ENCODE data around the gene MTRF1L. TPM values are rescaled to one million over a fixed set of nuclear protein-coding genes. Genes with fewer than 3 reads are reported as not detected.

Gene MTRF1L
- total and polyA plus RNA-seq, 2 of the 8 experiments (the other 6 are each of a cell fraction or from before 2014, with no cell fraction given), result 4.5 to 26.5 TPM

DNA sequence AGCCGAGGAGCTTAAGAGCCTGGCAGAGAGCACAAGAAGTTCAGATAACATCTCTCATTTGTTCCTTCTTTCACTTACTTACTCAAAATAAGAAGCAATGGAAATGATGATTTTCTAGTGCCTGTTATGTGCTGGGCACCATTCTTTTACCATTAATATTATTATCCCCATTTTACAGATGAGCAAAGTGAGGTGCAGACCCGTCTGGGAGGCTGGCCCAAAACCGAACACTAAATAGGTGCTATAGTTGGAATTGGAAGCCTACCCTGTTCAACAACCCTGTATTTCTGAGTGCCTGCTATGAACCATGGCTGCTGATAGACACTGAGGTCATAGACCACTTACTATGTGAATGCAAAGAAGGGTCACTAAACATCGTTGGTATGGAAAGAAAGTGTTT is 25.0 kb upstream of the MTRF1L start:
- DNase-seq (ENCODE audit: low read depth in 1 of 2, low spot score in 2 of 2), result no peak
- no peaks in the 10 kb centered on the region for H4K20me1 ChIP-seq (replicated peaks in 1 of 2; ENCODE audit: control insufficient read depth in 1 of 2, insufficient read depth in 2 of 2, low read length in 2 of 2)
- H3K23ac ChIP-seq (ENCODE audit: insufficient read length), result no peak overlapping the region
- no peaks in the 10 kb centered on the region for H3K27me3 ChIP-seq (replicated peaks in 1 of 4; ENCODE audit: control insufficient read depth in 3 of 4, extremely low read depth in 1 of 4, insufficient read depth in 3 of 4, low read length in 3 of 4)
- no peak overlapping the region for H3K9ac ChIP-seq (replicated peaks in 1 of 4; ENCODE audit: extremely low read depth in 1 of 4, low read depth in 3 of 4, low read length in 3 of 4)
- no peak overlapping the region for H2BK15ac ChIP-seq (ENCODE audit: low read length)
- no peaks in the 10 kb centered on the region for H3K23me2 ChIP-seq (ENCODE audit: low read depth, low read length)
- 90% methylated on average over 4 of the region's 4 CpGs; no CpG with 5 or more reads in 1 of the 2 experiments for WGBS, 2 experiments (ENCODE audit: extremely low coverage in 1 of 2, insufficient coverage in 1 of 2, insufficient read length in 1 of 2, insufficient replicate concordance in 2 of 2, low coverage in 1 of 2, low lambda C conversion rate in 2 of 2, missing lambda C conversion rate in 1 of 2)
- no peak overlapping the region for H2BK12ac ChIP-seq (ENCODE audit: low read depth, low read length)
- H3K56ac ChIP-seq (replicated peaks; ENCODE audit: insufficient read length, low read depth, low read length), result no peak overlapping the region
- no peak for FAIRE-seq
- H2BK120ac ChIP-seq (replicated peaks; ENCODE audit: low read depth, low read length), result no peak overlapping the region
- no peaks in the 10 kb centered on the region for H3K79me1 ChIP-seq (ENCODE audit: low read depth, low read length)
- H3K18ac ChIP-seq (ENCODE audit: extremely low read depth, low read length), result no peak overlapping the region
- no peak overlapping the region for H3K4ac ChIP-seq (replicated peaks; ENCODE audit: insufficient read length, low read depth, low read length)
- TF ChIP-seq PHF8 (conservative IDR thresholded peaks at IDR 0.05; ENCODE audit: low read depth, low read length) (no peak), ZNF274 (IDR thresholded peaks at IDR 0.05; ENCODE audit: borderline replicate concordance, extremely low read depth, low read length) (no peak), POLR2A (IDR thresholded peaks at IDR 0.05; ENCODE audit: control extremely low read depth in 1 of 2, low read depth in 2 of 2, low read length in 2 of 2) (no peak), ASH2L (IDR thresholded peaks at IDR 0.05; ENCODE audit: low read length) (no peak), TCF12 (IDR thresholded peaks at IDR 0.05; ENCODE audit: low read depth, low read length) (no peak)
- H4K5ac ChIP-seq (ENCODE audit: insufficient read length, low read depth, low read length), result no peak overlapping the region
- H3K14ac ChIP-seq (ENCODE audit: insufficient read length), result no peak overlapping the region
- H4K8ac ChIP-seq (ENCODE audit: extremely low read depth, insufficient read depth, low read length), result no peak overlapping the region
- H3K4me3 ChIP-seq (ENCODE audit: extremely low read depth in 1 of 4, insufficient read depth in 2 of 4, low read depth in 3 of 4, low read length in 4 of 4), result no peak overlapping the region
- H2AFZ ChIP-seq (ENCODE audit: low read length), result no peak overlapping the region
- no peak overlapping the region for H3K4me2 ChIP-seq (ENCODE audit: insufficient read depth in 1 of 2, low read depth in 2 of 2, low read length in 2 of 2)
- no peaks in the 10 kb centered on the region for H3K4me1 ChIP-seq (replicated peaks in 1 of 4; ENCODE audit: control insufficient read depth in 3 of 4, insufficient read depth in 4 of 4, low read length in 3 of 4)
- H4K91ac ChIP-seq (replicated peaks; ENCODE audit: insufficient read length, low read length), result no peak overlapping the region
- ChIA-PET CTCF (ENCODE audit: partially characterized antibody) (interaction anchor here (0.7 to 2.2 kb wide), 3 partner anchors 14 to 73 kb away, joined by 3 to 6 read pairs (median 4); no protein-coding TSS in a partner anchor), POLR2A (ENCODE audit: partially characterized antibody) (no interaction called here)
- H3K9me3 ChIP-seq (ENCODE audit: insufficient read depth in 2 of 2, low read depth in 1 of 2, low read length in 1 of 2), result no peaks in the 10 kb centered on the region
- no peak overlapping the region for H2AK5ac ChIP-seq (ENCODE audit: low read depth, low read length)
- H3K27ac ChIP-seq (ENCODE audit: low read depth, low read length), result no peak overlapping the region
- H2BK5ac ChIP-seq (ENCODE audit: low read depth, low read length), result no peak overlapping the region
- H2BK20ac ChIP-seq (ENCODE audit: low read length), result no peak overlapping the region
- H3K36me3 ChIP-seq (ENCODE audit: control insufficient read depth in 2 of 4, insufficient read depth in 4 of 4, low read length in 3 of 4), result no peaks in the 10 kb centered on the region
- H3K79me2 ChIP-seq (ENCODE audit: control insufficient read depth in 1 of 2, insufficient read depth in 2 of 2, low read length in 2 of 2), result no peaks in the 10 kb centered on the region

All from H1 (cell line).